SK-N-MC (cell line): ENCODE results near the gene OTOS.

ENCODE experiments used
- DNase-seq: peaks from one replicate; pipeline ENCODE4 v3.0.0-alpha.2; 2011; ENCODE audit warnings: low read depth, low spot score
- H3K27ac ChIP-seq: fragments of 200-600 bp; sonication (generic); 2 replicates; pipeline ENCODE4 v1.5.1; 2016; ENCODE audit warnings: mixed run types
- H3K36me3 ChIP-seq: fragments of 200-600 bp; sonication (generic); 2 replicates; pipeline ENCODE4 v1.6.1; 2017; ENCODE audit warnings: antibody characterized with exemption, low read length, mixed read lengths; ENCODE audit not compliant: insufficient read depth
- H3K4me3 ChIP-seq: fragments of 200-600 bp; sonication (generic); 2 replicates; pipeline ENCODE4 v1.5.1; 2016
- H3K9ac ChIP-seq: fragments of 200-600 bp; sonication (generic); 2 replicates; pipeline ENCODE4 v1.8.0; 2017; ENCODE audit warnings: mixed run types, mixed read lengths; ENCODE audit not compliant: insufficient read length
- H3K9me3 ChIP-seq: fragments of 200-600 bp; sonication (generic); 2 replicates; pipeline ENCODE4 v1.6.1; 2017; ENCODE audit warnings: low read depth, mild to moderate bottlenecking, antibody characterized with exemption, low read length, moderate library complexity, mixed read lengths
- EZH2 ChIP-seq: fragments of 200-600 bp; sonication (generic); IDR thresholded peaks from one replicate; pipeline ENCODE4 v1.6.1; 2017; ENCODE audit warnings: antibody characterized with exemption
- FOXP2 ChIP-seq: optimal IDR thresholded peaks from 2 replicates; pipeline ENCODE3; 2011; ENCODE audit warnings: mild to moderate bottlenecking, moderate library complexity; ENCODE audit not compliant: insufficient read depth; ENCODE audit errors: extremely low read length, control extremely low read depth
- POLR2AphosphoS5 ChIP-seq: IDR thresholded peaks from 2 replicates; pipeline ENCODE4 v1.6.1; 2012; ENCODE audit warnings: mild to moderate bottlenecking, low read depth, low read length, borderline replicate concordance

Gene OTOS

DNA sequence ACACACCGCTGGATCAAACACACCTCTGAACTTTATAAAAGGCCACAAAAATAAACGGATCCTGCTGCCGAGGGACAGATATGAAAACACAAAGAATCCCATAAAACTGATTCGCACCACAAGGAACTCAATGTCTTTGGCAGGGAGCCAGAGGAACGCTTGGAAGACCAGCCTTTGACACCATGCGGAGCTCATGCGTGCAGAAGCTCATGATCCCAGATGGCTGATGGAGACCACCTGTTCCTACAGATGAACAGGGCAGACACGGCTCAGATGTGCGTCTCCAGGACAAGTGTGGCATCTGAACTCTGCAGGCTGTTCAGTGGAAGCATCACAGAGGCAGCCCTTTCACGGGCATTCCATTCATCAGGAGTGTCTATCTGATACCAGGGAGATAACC lies 29.2 kb downstream of the OTOS start:
- Histone ChIP-seq H3K9ac (no peak overlapping the region), H3K4me3 (no peak overlapping the region), H3K27ac (no peak overlapping the region), H3K36me3 (no peaks in the 10 kb centered on the region), H3K9me3 (no peaks in the 10 kb centered on the region)
- DNase-seq: no peak
- no peak for TF ChIP-seq EZH2
- no peak for TF ChIP-seq POLR2AphosphoS5
- TF ChIP-seq FOXP2: no peak

DNA sequence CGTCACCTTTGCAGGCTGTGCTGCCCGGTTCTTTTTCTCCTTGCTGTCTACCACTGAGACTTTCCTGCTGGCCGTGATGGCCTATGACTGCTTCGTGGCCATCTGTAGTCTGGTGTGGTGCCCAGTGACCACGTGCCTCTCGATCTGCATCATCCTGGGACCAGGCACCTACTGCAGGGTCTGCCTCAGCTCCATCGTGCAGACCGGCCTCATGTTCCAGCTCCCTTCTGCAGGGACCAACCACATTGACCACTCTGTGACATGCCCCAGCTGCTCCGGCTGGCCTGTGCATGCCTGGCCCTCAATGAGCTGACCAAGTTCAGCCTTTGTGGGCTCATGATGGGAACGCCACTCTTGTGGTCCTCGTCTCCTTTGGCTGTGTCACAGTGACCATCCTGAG lies 31.1 kb downstream of the OTOS start:
- no peaks in the 10 kb centered on the region for H3K36me3 ChIP-seq
- no peak overlapping the region for H3K9ac ChIP-seq
- no peak overlapping the region for H3K27ac ChIP-seq
- DNase-seq: no peak
- no peaks in the 10 kb centered on the region for H3K9me3 ChIP-seq
- H3K4me3 ChIP-seq: no peak overlapping the region
- TF ChIP-seq POLR2AphosphoS5 (no peak), EZH2 (no peak)

DNA sequence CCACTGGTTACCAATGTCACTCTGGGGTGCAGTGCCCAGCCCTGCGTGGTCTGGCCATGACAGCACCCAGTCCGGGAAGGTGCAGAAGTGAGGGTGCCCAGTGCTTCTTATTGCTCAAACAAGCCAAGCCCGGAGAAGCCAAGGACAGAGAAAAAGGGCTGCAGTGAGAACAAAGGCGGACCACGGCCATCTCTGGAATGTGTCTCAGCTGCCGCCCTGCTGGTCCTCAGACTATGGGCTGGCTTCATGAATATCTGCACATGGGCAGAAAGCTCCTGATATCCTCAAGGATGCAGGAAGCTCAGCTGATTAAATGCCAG lies 33.0 kb downstream of the OTOS start:
- no peaks in the 10 kb centered on the region for H3K36me3 ChIP-seq
- DNase-seq: no peak
- H3K4me3 ChIP-seq: no peak overlapping the region
- H3K27ac ChIP-seq: no peak overlapping the region
- TF ChIP-seq EZH2 (no peak), POLR2AphosphoS5 (no peak), FOXP2 (no peak)
- H3K9me3 ChIP-seq: no peaks in the 10 kb centered on the region
- no peak overlapping the region for H3K9ac ChIP-seq

DNA sequence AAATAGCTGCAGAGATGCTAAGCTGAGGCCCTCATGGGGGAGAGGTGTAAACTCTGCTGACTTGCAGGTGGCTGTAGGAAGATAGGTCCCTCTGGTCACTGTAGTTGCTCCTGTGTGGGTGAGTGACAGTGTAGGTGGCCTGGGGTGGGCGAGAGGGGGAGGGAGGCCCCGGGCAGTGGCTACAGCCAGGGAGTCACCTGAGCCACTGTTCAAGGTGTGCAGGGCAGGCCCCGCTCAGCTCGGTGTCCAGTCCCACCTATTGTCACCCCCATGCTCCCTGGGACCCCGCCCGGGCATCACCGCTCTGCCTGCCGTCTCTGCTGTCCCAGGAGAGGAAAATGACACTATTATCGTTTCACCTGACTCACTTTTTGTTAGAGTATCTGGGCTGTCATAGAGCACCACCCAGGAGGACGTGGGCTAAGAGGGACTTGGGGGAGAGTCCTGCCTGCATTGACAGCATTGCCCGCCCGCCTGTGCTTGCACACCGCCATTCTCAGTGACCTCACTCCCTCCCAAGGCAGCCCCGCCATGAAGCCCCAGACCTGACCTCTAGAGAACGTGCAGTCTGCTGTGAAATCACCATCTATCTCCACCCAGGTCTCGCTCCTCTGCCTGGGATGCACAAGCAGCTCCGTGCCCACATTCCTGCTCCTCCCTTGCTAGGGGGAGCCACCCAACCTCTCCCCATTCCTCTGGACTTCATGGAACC lies 33.5 kb downstream of the OTOS start:
- no peak for TF ChIP-seq POLR2AphosphoS5
- no peak for TF ChIP-seq FOXP2
- no peak for TF ChIP-seq EZH2
- Histone ChIP-seq H3K9me3 (no peaks in the 10 kb centered on the region), H3K36me3 (no peaks in the 10 kb centered on the region), H3K4me3 (no peak overlapping the region), H3K27ac (no peak overlapping the region), H3K9ac (no peak overlapping the region)
- no peak for DNase-seq

DNA sequence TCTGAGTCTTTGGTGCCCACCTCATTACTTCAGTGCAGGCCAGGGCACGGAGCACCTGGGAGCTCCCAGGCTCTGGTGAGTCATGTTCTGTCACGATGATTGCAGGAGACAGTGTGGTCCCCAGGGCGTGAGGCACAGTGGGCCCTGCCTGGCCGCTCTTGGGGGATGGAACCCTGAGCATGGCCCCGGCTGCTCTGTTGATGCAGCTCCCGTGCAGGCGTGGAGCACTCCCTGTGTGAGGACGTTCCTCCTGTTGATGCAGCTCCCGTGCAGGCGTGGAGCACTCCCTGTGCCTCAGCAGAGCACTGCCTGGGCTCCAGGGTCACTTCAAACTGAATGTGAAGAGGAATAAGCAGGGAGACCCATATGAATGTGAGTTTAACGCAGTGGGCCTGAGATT lies 34.5 kb downstream of the OTOS start:
- no peak for DNase-seq
- Histone ChIP-seq H3K9me3 (no peaks in the 10 kb centered on the region), H3K27ac (no peak overlapping the region), H3K36me3 (no peaks in the 10 kb centered on the region), H3K9ac (no peak overlapping the region), H3K4me3 (no peak overlapping the region)
- TF ChIP-seq POLR2AphosphoS5 (no peak), EZH2 (no peak), FOXP2 (no peak)

DNA sequence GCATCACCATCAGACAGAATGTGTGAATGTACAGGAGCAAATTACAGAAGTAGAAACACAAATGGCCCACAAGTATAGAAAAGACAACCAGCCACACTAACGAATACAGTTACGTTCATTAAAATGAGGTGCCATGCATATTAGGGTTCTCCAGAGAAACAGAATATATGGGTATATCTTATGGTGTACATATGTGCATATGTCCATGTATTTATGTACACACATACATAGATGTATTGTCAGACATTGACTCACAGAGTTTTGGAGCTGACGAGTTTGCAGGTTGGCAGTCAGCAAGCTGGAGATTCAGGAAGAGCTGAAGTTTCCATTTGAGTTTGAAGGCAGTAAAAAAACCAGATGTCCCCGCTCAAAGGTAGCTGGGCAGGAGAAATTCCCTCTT lies 37.3 kb downstream of the OTOS start:
- H3K4me3 ChIP-seq: no peak overlapping the region
- no peak overlapping the region for H3K9ac ChIP-seq
- TF ChIP-seq EZH2 (no peak), FOXP2 (no peak), POLR2AphosphoS5 (no peak)
- no peaks in the 10 kb centered on the region for H3K36me3 ChIP-seq
- no peak for DNase-seq
- H3K9me3 ChIP-seq: no peaks in the 10 kb centered on the region
- H3K27ac ChIP-seq: no peak overlapping the region

DNA sequence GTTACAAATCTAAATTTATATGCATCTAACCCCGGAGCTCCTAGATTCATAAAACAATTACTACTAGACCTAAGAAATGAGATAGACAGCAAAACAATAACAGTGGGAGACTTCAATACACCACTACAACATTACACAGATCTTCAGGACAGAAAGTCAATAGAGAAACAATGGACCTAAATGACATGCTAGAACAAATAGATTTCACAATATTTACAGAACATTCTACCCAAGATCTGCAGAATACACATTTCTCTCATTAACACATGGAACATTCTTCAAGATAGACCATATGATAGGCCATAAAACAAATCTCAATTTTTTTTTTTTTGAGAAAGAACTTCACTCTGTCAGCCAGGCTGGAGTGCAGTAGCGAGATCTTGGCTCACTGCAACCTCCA lies 42.1 kb downstream of the OTOS start:
- TF ChIP-seq EZH2: no peak
- no peak for TF ChIP-seq POLR2AphosphoS5
- Histone ChIP-seq H3K27ac (no peak overlapping the region), H3K9ac (no peak overlapping the region), H3K36me3 (no peaks in the 10 kb centered on the region), H3K4me3 (no peak overlapping the region), H3K9me3 (no peaks in the 10 kb centered on the region)
- no peak for DNase-seq

DNA sequence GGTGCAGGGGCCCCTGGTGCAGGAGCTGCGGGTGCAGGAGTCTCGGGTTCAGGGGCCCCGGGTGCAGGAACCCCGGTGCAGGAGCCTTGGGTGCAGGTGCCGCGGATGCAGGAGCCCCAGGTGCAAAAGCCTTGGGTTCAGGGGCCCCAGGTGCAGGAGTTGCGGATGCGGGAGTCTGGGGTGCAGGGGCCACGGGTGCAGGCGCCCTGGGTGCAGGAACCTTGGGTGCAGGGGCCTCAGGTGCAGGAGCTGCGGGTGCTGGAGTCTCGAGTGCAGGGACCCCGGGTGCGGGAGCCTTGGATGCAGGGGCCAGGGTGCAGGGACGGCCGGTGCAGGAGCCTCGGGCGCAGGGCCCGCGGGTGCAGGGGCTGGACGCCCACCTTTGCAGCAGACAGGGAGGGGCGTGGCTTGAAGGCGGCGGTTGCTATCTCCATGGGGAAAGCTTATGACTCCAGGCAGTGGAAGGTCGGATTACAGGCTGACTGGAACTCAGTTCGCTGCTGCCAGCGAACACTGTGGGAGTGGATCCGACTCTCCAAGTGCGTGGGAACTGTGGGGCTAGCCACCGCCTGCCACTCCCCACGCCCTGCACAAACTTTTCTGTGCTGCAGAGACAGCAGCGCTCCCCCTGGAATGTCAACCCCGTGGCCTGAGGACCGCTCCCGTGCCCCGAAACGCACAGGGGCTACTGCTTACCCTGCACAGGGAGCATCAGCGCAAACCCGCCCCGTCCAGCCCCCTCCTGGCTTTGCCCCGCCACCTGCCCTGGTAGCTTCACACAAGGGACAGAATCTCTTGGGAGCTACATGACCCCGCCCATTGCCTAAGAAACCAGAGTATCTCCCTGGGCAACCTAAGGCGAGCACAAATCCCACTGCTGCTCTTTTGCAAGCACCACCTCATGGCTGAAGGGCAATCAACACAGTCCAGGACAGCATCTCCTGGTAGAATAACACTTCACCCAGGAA lies 44.6 kb downstream of the OTOS start:
- no peaks in the 10 kb centered on the region for H3K9me3 ChIP-seq
- no peak for DNase-seq
- H3K36me3 ChIP-seq: no peaks in the 10 kb centered on the region
- no peak overlapping the region for H3K4me3 ChIP-seq
- H3K9ac ChIP-seq: no peak overlapping the region
- no peak for TF ChIP-seq FOXP2
- TF ChIP-seq POLR2AphosphoS5: no peak
- TF ChIP-seq EZH2: no peak
- no peak overlapping the region for H3K27ac ChIP-seq
